GM19452 (cell line): ENCODE results near the gene ALLC.

Experiments
- ATAC-seq: cut with Tn5 transposase; IDR thresholded peaks from one replicate; pipeline ENCODE4 v1.9.1; 2021; ENCODE audit not compliant: unreplicated experiment

ALLC gene

DNA sequence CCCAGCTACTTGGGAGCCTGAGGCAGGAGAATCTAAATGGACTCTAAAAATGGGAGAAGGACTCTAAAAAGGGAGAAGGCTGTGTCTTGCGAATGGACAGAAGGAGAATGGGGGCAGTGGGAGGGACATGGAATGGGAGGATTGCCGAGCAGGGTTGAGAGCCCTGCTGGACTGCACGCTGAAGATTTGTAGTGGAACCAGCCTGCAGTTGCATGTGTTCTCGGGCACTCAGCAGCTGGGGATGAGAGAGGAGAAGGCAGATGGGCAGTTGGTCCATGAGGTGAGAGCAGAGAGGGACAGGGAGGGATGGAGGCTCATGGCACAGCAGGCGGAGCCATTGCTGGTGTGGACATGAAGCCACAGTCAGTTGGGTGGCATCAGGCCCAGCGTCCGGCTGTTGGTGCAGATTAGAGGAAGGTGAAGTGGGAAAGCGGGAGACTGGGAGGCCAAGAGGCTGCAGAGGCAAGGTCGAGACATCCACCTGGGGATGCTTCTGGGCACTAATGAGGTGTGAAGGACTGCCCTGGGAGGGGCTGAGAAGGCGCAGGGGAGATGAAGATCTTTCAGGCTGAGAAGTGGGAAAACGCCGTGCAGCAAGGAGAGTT, 86.1 kb downstream of the ALLC start:
- no peak for ATAC-seq

DNA sequence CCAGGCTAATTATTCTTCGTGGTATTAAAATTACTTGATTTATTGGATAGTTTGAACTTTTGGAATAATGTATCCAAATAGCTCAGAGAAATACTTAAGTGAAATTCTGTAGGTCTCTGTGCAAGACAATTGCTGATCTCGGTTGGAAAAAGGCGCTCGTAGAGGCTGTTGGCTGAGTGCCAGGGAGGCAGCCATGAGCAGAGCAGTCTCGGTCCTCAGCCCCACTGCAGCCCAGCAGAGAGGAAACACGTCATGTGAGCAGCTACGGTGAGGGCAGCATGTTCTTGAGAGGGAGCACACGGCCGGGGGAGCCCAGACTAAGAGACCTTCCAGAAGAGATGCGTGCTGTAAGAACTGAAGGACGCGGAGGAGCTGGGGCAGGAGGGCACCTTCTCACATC, 87.9 kb downstream of the ALLC start:
- no peak for ATAC-seq

DNA sequence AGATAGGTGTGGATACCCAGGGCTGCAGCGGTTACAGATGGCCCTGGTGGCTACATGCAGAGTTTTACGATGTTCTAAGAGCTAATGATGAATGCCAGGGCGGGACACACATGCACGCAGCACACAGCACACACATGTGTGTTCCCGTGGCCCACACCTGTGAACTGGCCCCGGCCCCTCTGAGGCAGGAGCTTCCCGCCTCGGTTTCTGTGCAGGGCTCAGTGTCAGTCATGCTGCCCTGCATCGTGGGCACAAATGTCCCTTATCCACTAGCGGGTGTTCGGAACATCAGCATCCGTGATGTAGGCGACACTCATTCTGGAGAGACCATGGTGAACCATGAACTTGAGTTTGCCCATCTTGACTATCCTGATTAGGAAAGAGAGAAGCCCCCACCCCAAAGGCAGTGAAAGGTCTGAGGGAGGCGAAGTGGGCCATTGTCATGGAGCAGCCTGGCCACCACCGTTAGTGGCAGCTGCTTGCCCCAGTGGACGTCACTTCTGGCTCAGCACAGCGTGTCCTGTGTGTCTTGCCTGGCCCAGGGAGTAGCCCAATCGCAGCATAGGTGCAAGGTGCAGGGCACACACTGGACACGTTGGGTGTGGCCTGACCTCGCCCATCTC, 89.1 kb downstream of the ALLC start:
- no peak for ATAC-seq

DNA sequence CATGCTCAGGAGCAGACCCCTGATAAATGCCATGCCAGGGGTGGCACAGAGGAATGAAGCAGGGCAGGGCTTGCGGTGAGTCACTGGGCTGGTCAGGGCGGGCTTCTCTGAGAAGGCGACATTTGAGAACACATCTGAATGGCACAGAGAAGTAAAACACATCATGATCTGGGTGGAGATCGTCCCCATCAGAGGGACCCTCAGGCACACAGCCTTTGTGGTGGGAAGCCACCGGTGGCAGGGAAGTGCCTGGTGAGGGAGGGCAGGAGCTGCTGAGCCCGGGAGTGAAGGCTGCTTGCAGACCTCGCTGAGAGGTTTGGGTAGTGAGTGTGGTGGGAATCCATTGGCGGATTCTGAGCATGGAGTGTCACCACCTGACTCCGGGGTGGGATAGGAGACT, 89.8 kb downstream of the ALLC start:
- no peak for ATAC-seq

DNA sequence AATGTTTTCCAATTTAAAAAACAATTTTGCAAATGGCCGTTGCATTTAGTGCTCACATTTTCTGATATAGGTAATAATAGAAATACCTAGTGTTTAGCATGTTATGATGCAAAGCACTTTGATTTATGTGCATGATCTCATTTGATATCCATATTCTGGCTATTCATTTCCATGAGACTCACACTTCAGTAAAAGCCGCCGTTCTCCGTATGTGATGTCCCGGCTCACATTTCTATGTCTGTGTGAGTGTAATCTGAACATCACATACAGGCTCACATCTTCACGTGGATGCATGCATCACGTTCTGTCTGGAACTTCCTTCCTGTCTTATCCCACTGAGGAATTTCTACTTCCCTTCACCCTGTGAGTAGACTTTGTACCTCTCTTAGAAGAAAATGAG, 91.2 kb downstream of the ALLC start:
- ATAC-seq, result no peak

DNA sequence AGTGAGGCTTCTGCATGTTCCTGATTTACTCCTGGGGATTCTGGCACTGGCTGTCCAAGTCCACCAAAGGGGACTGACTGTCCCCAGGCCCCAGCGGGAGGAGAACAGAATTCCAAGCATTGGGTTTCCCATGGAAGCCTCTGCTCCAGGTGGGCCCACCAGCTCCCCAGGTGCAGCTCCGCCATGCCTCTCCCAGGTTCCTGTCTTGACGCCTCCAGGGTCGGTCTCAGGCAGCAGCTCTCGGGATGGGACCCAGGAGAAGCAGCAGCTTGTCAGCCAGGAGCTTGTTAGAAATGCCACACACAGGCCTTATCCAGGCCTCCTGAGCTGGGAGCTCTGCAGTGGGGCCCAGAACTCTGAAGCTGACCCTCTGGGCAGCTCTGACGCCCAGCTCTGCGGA, 93.3 kb downstream of the ALLC start:
- no peak for ATAC-seq

DNA sequence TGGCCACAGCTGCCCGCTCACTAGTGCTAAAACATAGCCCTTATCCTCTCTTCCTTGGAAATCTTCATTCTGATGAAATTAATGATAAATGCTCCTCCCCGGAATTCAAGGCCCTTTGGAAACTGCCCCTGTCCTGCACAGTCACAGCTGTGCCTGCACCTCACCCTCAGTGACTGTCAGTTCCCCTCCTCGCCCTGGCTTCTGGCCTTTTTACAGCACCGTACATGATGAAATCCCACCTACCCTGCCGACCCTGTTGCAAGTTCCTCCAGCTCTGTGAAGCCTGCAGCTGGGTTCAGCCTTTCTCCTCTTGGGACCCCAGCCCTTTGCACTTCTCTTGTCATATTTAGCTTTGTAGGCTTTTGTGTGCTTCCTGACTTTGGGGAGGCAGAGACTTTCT, 93.8 kb downstream of the ALLC start:
- ATAC-seq, result no peak
